NCI-H1436 (cell line): Measurements from ENCODE around the gene RPS16.

ENCODE experiments used
- DNase-seq: peaks from one replicate; lab custom pipeline; 2025; lab: John Stamatoyannopoulos, UW

Gene RPS16

GRCh38 chr19:39449116-39449797, 13.5 kb upstream of the RPS16 start:
- DNase-seq: no peak

- no peak for DNase-seq
These were observed 12.5 kb upstream of the RPS16 start for GRCh38 chr19:39448271-39448670.

GRCh38 chr19:39446365-39447084, 10.8 kb upstream of the RPS16 start:
- DNase-seq: no peak

GRCh38 chr19:39445196-39446111, 9.7 kb upstream of the RPS16 start, which contains the start of gene SUPT5H:
SUPT5H (plus strand) TSS chr19:39445582; CDS start chr19:39445891, 309 bp downstream.
- DNase-seq: peak; percentile 98

- no peak for DNase-seq
These were observed 8.9 kb upstream of the RPS16 start for GRCh38 chr19:39444598-39445195.

- no peak for DNase-seq
These were observed 2.7 kb upstream of the RPS16 start for GRCh38 chr19:39438270-39438934.

- DNase-seq: no peak
These were observed 584 bp upstream of the RPS16 start for GRCh38 chr19:39436350-39436716.

DNA sequence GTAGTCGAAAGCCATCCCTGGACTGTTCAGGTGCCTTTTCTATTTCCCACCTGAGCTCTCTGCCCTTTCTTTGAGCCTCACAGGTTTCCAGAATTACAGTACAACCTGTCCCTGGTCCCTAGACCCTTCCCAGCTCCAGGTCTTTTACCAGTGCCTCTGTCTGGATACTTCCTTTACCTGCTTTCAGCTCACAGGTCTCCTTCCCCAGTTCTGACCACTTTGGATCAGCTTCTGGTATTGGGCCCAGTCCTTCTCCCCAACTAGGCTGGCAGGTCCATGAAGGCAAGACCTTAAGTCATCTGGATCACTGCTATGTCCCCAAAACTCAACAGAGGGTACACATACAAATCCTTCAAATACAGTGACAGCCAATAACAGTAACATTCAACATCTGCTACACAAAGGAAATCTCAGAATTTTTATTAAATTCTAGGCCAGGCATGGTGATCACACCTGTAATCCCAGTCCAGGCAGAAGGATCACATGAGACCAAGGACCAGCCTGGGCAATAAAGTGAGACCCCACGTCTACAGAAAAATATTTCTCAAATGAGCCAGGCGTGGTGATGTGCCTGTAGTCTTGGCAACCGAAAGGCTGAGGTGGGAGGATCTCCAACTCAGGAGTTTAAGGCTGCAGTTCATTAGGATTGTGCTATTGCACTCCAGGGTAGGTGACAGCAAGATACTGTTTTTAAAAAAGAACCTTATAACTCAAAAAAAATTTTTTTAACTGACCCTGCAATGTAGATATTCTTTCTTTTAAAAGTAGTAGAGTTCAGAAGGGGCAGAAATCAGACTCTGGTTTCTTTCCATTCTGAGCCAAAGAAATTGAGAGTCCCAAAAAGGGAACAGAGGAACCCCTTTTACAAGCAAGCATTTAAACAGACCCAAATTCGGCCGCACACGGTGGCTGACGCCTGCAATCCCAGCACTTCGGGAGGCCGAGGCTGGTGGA, 1.3 kb downstream of the RPS16 start:
- no peak for DNase-seq

GRCh38 chr19:39433480-39434079, 2.2 kb downstream of the RPS16 start:
- no peak for DNase-seq

DNA sequence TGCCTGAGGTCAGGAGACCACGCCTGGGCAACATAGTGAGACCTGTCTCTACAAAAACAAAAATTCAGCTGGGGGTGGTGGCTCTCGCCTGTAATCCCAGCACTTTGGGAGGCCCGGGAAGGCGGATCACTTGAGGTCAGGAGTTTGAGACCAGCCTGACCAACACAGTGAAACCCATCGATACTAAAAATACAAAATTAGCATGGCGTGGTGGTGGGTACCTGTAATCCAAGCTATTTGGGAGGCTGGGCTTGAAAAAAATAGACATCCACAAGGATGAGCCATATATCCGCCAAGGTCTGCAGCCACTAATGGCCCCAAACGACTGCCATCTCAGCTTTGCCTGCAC, 3.1 kb downstream of the RPS16 start:
- no peak for DNase-seq

DNA sequence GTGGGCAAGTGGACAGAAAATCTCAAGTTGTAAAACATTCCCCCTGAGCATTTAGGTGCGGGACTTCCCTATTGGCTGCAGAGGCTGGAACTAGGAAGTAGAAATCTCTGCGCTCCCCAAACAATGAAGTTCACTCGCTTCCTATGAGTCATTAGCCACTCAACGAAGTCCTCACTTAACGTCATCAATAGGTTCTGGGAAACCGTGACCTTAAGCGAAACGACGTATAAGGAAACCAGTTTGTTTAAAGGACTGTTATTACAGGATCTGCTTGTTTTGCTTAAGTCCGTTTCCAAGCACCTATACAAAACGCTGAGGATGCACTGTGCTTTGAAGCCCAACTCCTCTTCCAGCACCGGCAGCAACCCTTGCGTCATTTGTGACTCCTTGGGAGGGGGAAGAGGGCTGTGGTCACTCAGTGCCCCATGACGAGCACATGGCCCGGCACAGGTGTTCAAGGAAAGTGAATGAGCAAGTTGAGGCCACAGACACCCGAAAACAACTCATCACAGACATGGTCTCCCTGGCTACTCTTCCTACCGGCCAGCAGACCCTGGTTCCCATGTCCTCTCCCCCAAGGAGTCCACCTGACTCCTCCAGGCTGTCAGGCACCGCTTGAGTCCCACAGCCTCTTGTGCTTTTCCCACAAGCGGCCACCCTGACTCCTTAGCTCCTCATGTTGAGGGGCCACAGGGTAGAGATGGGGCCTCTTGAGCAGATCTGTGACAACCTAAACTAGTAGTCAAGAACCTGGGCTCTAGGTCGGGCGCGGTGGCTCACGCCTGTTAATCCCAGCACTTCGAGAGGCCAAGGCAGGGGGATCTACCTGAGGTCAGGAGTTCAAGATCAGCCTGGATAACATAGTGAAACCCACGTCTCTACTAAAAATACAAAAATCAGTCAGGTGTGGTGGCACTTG, 4.8 kb downstream of the RPS16 start:
- no peak for DNase-seq

GRCh38 chr19:39428283-39429112, 7.3 kb downstream of the RPS16 start:
- DNase-seq: no peak

DNA sequence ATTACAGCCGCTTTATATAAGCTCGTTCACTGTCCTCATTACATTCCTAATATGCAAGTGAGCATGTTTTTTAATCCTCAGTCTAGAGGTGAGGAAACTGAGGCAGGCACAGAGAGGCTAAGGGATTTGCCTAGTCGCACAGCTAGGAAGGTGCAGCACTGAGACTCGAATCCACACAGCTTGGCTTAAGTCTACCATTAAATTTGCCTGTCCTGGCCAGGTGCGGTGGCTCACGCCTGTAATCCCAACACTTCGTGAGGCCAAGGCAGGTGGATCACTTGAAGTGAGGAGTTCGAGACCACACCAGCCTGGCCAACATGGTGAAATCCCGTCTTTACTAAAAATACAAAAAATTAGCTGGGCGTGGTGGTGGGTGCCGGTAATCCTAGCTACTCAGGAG, 8.0 kb downstream of the RPS16 start:
- no peak for DNase-seq

GRCh38 chr19:39426170-39426569, 9.6 kb downstream of the RPS16 start:
- DNase-seq: no peak

DNA sequence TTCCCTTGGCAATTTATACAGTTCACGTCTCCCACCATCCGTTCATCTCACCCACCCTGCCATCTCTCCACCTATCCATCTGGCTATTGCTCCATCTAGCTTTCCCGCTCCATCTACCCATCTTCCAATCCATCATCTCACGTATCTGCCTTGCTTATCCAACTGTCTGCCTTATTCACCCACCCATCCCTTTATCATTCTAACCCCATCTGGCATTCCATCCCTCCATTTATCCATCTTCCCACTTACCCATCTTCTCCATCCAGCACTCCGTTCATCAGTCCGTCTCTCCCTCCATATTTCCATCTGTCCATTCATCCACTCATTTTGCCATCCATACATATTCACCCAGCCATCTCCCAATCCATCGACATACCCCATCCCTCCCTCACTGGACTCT, 10.0 kb downstream of the RPS16 start:
- no peak for DNase-seq

- DNase-seq: no peak
These were observed 10.8 kb downstream of the RPS16 start for GRCh38 chr19:39424934-39425333.

DNA sequence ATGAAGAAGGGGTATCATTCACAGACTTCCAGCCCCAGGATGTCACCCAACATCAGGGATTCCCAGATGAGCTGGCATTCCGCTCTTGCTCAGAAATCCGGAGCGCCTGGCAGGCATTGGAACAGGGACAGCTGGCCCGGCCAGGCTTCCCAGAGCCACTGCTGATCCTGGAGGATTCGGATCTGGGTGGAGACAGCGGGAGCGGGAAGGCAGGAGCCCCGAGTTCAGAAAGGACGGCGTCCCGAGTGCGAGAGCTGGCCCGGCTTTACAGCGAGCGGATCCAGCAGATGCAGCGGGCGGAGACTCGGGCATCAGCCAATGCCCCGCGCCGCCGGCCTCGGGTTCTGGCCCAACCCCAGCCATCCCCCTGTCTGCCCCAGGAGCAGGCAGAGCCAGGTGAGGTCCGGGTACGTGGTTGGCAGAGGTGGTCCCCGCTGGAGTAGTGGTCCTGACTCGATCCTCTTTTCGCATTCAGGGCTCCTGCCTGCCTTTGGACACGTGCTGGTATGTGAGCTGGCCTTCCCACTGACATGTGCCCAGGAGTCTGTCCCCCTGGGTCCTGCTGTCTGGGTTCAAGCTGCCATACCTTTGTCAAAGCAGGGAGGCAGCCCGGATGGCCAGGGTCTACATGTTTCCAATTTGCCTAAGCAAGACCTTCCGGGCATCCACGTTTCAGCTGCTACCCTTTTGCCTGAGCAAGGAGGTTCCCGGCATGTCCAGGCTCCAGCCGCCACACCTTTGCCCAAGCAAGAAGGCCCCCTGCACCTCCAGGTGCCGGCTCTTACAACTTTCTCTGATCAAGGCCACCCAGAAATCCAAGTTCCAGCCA, 12.3 kb downstream of the RPS16 start:
- DNase-seq: no peak
